ENCODE results near the gene ADGRL2. TPM values are rescaled to one million over a fixed set of nuclear protein-coding genes. Genes with fewer than 3 reads are reported as not detected.
"Not testable (repeated sequence)": the region's sequence is repeated elsewhere in the genome, so short reads cannot be mapped to it uniquely, and the experiment has no call there.

The ADGRL2 gene
- polyA plus RNA-seq, 1 donor (not counting 4 experiments of a cell fraction or from before 2014, with no cell fraction given), result 6.6 TPM

GRCh38 chr1:81869307-81869706 is 68.6 kb downstream of the ADGRL2 start:
- no peak for FAIRE-seq
- Histone ChIP-seq H3K4me1 (ENCODE audit: control insufficient read depth, extremely low read depth, insufficient read depth, low read length) (no peaks in the 10 kb centered on the region), H3K27me3 (ENCODE audit: control insufficient read depth, extremely low read depth, insufficient read depth, low read length) (no peaks in the 10 kb centered on the region), H3K9ac (ENCODE audit: control insufficient read depth, extremely low read depth, insufficient read depth, low read length) (no peak overlapping the region), H2AFZ (ENCODE audit: control insufficient read depth, low read length) (no peak overlapping the region), H4K20me1 (ENCODE audit: control insufficient read depth, extremely low read depth, insufficient read depth, low read length) (no peaks in the 10 kb centered on the region), H3K9me3 (ENCODE audit: control insufficient read depth, low read depth, low read length) (no peaks in the 10 kb centered on the region), H3K79me2 (ENCODE audit: control insufficient read depth, insufficient read depth, low read length) (no peaks in the 10 kb centered on the region), H3K4me2 (ENCODE audit: control insufficient read depth, extremely low read depth, insufficient read depth, low read depth, low read length) (no peak overlapping the region), H3K4me3 (ENCODE audit: control insufficient read depth in 2 of 3, extremely low read depth in 1 of 3, insufficient read depth in 2 of 3, low read depth in 1 of 3, low read length in 3 of 3) (no peak overlapping the region), H3K9me1 (ENCODE audit: control insufficient read depth, extremely low read depth, insufficient read depth, low read length) (no peaks in the 10 kb centered on the region), H3K36me3 (ENCODE audit: control insufficient read depth in 2 of 2, extremely low read depth in 1 of 2, insufficient read depth in 2 of 2, low read length in 2 of 2) (no peaks in the 10 kb centered on the region), H3K27ac (ENCODE audit: control insufficient read depth, insufficient read depth, low read length) (no peak overlapping the region)
- dilution Hi-C loops (cut with MboI; ENCODE audit: extremely low pct_ligation_motif_present, low sequenced_read_pairs), result no loop called here
- TF ChIP-seq EZH2 (IDR thresholded peaks at IDR 0.05; ENCODE audit: low read length) (no peak), CTCF (optimal IDR thresholded peaks at IDR 0.05 in 1 of 3, IDR thresholded peaks at IDR 0.05 in 1 of 3, conservative IDR thresholded peaks at IDR 0.05 in 1 of 3; ENCODE audit: extremely low read depth in 1 of 3, insufficient read depth in 2 of 3, low read length in 3 of 3) (no peak)
- no peak for DNase-seq (ENCODE audit: low read depth, low spot score)

GRCh38 chr1:81871091-81871490 is 70.4 kb downstream of the ADGRL2 start:
- H3K9me3 ChIP-seq (ENCODE audit: control insufficient read depth, low read depth, low read length), result not testable (repeated sequence)

GRCh38 chr1:81873946-81874345 is 73.2 kb downstream of the ADGRL2 start:
- Histone ChIP-seq H3K4me1 (ENCODE audit: control insufficient read depth, extremely low read depth, insufficient read depth, low read length) (no peaks in the 10 kb centered on the region), H3K9me3 (ENCODE audit: control insufficient read depth, low read depth, low read length) (no peaks in the 10 kb centered on the region), H3K27ac (ENCODE audit: control insufficient read depth, insufficient read depth, low read length) (no peak overlapping the region), H3K9ac (ENCODE audit: control insufficient read depth, extremely low read depth, insufficient read depth, low read length) (no peak overlapping the region), H3K9me1 (ENCODE audit: control insufficient read depth, extremely low read depth, insufficient read depth, low read length) (no peaks in the 10 kb centered on the region), H3K27me3 (ENCODE audit: control insufficient read depth, extremely low read depth, insufficient read depth, low read length) (no peaks in the 10 kb centered on the region), H3K4me2 (ENCODE audit: control insufficient read depth, extremely low read depth, insufficient read depth, low read depth, low read length) (no peak overlapping the region), H3K4me3 (ENCODE audit: control insufficient read depth in 2 of 3, extremely low read depth in 1 of 3, insufficient read depth in 2 of 3, low read depth in 1 of 3, low read length in 3 of 3) (no peak overlapping the region), H4K20me1 (ENCODE audit: control insufficient read depth, extremely low read depth, insufficient read depth, low read length) (no peaks in the 10 kb centered on the region), H3K79me2 (ENCODE audit: control insufficient read depth, insufficient read depth, low read length) (no peaks in the 10 kb centered on the region), H2AFZ (ENCODE audit: control insufficient read depth, low read length) (no peak overlapping the region), H3K36me3 (ENCODE audit: control insufficient read depth in 2 of 2, extremely low read depth in 1 of 2, insufficient read depth in 2 of 2, low read length in 2 of 2) (no peaks in the 10 kb centered on the region)
- DNase-seq (ENCODE audit: low read depth, low spot score) (no peak), FAIRE-seq (no peak)
- TF ChIP-seq EZH2 (IDR thresholded peaks at IDR 0.05; ENCODE audit: low read length) (no peak), CTCF (optimal IDR thresholded peaks at IDR 0.05 in 1 of 3, IDR thresholded peaks at IDR 0.05 in 1 of 3, conservative IDR thresholded peaks at IDR 0.05 in 1 of 3; ENCODE audit: extremely low read depth in 1 of 3, insufficient read depth in 2 of 3, low read length in 3 of 3) (no peak)
- dilution Hi-C loops (cut with MboI; ENCODE audit: extremely low pct_ligation_motif_present, low sequenced_read_pairs), result no loop called here

More at GRCh38 chr1:81871091-81871490, 70.4 kb downstream of the ADGRL2 start:
- H2AFZ ChIP-seq (ENCODE audit: control insufficient read depth, low read length); H3K4me2 ChIP-seq (ENCODE audit: control insufficient read depth, extremely low read depth, insufficient read depth, low read depth, low read length); H3K9me1 ChIP-seq (ENCODE audit: control insufficient read depth, extremely low read depth, insufficient read depth, low read length); H3K27me3 ChIP-seq (ENCODE audit: control insufficient read depth, extremely low read depth, insufficient read depth, low read length); H3K79me2 ChIP-seq (ENCODE audit: control insufficient read depth, insufficient read depth, low read length); H4K20me1 ChIP-seq (ENCODE audit: control insufficient read depth, extremely low read depth, insufficient read depth, low read length); H3K4me3 ChIP-seq (ENCODE audit: control insufficient read depth in 2 of 3, extremely low read depth in 1 of 3, insufficient read depth in 2 of 3, low read depth in 1 of 3, low read length in 3 of 3); DNase-seq (ENCODE audit: low read depth, low spot score); H3K27ac ChIP-seq (ENCODE audit: control insufficient read depth, insufficient read depth, low read length); H3K36me3 ChIP-seq (ENCODE audit: control insufficient read depth in 2 of 2, extremely low read depth in 1 of 2, insufficient read depth in 2 of 2, low read length in 2 of 2); FAIRE-seq; dilution Hi-C loops (cut with MboI; ENCODE audit: extremely low pct_ligation_motif_present, low sequenced_read_pairs); H3K4me1 ChIP-seq (ENCODE audit: control insufficient read depth, extremely low read depth, insufficient read depth, low read length); H3K9ac ChIP-seq (ENCODE audit: control insufficient read depth, extremely low read depth, insufficient read depth, low read length): not testable (repeated sequence)

Data from keratinocyte (primary cell).